Activated T-cell treated with anti-CD3 and anti-CD28 coated beads, Interleukin-2, amount 50 U/mL, for 1 hour (primary cell): ENCODE measurements around the gene VPS8.

ENCODE experiments used
- DNase-seq: peaks from one replicate; pipeline ENCODE4 v3.0.0-alpha.2; 2020

The VPS8 gene, protein sequence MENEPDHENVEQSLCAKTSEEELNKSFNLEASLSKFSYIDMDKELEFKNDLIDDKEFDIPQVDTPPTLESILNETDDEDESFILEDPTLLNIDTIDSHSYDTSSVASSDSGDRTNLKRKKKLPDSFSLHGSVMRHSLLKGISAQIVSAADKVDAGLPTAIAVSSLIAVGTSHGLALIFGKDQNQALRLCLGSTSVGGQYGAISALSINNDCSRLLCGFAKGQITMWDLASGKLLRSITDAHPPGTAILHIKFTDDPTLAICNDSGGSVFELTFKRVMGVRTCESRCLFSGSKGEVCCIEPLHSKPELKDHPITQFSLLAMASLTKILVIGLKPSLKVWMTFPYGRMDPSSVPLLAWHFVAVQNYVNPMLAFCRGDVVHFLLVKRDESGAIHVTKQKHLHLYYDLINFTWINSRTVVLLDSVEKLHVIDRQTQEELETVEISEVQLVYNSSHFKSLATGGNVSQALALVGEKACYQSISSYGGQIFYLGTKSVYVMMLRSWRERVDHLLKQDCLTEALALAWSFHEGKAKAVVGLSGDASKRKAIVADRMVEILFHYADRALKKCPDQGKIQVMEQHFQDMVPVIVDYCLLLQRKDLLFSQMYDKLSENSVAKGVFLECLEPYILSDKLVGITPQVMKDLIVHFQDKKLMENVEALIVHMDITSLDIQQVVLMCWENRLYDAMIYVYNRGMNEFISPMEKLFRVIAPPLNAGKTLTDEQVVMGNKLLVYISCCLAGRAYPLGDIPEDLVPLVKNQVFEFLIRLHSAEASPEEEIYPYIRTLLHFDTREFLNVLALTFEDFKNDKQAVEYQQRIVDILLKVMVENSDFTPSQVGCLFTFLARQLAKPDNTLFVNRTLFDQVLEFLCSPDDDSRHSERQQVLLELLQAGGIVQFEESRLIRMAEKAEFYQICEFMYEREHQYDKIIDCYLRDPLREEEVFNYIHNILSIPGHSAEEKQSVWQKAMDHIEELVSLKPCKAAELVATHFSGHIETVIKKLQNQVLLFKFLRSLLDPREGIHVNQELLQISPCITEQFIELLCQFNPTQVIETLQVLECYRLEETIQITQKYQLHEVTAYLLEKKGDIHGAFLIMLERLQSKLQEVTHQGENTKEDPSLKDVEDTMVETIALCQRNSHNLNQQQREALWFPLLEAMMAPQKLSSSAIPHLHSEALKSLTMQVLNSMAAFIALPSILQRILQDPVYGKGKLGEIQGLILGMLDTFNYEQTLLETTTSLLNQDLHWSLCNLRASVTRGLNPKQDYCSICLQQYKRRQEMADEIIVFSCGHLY (N-terminal part only)

DNA sequence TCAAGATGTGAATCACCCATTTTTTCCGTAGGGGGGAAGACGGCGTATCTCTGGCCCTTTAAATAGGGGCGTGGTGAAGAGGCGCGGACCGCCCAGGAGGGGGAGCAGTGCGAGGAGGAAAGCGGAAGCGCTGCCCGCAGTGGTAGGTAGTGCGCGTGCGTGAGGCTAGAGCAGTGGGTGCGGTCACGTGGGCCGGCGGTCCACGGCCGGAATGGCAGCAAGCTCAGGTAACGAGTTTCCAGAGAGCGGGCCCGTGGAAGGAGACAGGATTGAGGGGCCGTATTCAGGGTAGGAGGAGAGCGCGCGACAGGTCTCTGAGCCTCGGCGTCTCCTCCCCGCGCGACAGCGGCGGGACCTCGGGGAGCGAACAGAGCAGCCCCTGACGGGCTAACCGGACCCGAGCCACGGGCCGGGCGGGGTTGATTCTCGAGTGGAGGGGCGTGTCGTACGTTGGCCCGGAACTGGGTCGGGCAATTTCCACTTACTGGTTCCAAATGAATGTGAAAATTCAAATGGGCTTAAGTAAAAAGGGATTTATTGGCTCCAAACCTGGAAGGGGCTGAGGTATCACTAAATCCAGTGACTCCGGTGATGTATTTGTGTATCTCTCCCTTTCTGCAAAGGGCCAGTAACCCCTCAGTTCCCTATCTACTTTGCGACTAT, at the start of gene VPS8:
Gene VPS8, plus strand, starts transcription at position 168 of the 663 bp plus-strand sequence. CDS start 12,467 bp downstream, outside the sequence.
- DNase-seq: peak; percentile 94

DNA sequence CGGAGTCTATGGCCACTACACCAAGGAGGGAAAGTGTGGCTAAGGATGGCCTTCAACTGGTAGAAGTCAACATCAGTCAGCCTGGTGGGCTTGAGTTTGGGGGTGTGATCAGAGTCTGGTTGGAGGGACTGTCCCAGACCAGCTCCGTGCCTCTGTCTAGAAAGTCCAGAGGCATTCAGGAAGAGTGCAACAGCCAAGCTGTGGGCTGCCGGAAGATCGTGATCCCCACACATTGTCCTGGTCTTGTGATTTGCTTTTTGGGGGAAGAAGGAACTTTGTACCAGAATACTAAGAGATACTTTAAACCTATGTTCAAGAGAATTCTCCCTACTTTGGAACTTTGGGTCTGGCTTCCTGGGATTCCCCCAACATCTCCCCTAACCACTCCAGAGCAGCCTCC, 47.8 kb upstream of the VPS8 start:
- no peak for DNase-seq

DNA sequence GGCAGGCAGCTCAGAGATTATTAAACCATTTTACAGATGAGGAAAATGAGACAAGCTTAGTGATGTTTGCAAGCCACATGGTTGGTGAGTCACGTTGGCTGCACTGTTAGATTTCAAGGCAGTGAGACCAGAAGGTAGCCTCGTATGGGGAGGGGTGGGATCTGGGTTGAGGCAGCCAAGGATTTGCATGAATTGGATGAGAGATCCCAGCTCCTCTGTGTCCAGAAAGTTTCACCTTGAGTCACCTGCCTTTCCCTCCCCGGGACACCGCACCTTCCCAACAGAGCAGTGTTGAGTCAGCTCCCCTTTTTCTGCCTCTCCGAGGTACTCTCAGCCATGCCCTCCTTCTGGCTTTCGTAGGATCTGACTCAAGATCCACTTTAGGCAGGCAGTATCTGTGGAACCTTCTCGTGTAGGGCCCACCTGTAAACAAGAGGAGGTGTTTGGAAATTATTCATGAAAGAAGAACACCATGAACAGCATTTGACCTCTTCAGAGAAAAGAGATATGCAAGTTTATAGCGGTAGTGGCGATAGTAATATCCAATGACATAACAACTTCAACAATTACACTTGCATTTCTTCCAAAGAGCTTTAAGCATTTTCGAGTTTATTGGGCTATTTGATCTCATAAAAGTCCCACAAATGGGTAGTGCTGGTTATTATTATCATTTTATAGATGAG, 46.8 kb upstream of the VPS8 start:
- DNase-seq: no peak

DNA sequence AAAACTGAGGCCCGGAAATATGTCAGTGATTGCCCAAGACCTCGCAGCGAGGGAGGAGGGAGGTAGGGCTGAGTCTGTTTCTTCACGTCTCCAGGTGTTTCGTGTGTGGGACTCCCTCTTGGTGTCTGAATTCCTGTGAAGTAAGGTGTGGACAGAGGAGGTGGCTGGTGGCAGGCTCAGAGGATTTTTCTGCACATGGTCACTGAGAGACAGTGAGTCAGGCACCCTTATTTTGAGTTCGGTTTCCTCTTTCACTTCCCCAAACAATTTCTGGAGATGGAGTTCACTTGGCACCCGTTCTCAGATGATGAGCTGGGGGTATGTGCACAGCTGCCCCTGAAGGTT, 46.3 kb upstream of the VPS8 start:
- no peak for DNase-seq

DNA sequence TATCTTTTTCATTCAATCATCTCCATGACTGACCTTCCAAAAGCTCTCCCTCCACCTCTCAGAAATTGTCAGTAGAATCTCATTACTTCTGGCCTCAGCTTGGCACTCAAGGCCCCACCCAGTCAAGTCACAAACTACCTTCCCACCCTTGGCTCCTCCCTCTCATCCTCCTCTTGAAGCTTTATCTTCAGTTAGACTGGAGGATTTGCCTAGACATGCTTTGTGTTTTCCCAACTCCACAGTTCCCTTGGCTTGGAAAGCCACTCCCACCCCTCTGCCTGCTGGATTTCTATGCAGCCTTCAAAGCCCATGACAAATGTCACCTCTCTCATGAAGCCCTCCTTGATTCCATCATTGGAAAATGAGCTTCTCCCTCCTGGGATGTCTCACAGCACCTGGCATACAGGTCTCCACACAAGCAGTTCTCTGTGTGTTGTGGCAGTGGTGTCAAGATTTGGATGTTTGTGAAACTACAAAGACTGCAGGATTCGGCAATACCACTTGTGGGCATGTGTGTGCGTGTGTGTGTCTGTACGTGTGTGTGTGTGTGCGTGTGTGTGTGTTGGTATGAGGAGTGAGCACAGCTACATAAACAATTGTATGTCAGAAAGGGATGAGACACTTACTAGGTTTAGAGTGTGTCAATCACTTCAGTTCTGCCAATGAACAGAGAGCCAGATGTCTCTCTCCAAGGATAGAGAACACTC, 45.3 kb upstream of the VPS8 start:
- no peak for DNase-seq

DNA sequence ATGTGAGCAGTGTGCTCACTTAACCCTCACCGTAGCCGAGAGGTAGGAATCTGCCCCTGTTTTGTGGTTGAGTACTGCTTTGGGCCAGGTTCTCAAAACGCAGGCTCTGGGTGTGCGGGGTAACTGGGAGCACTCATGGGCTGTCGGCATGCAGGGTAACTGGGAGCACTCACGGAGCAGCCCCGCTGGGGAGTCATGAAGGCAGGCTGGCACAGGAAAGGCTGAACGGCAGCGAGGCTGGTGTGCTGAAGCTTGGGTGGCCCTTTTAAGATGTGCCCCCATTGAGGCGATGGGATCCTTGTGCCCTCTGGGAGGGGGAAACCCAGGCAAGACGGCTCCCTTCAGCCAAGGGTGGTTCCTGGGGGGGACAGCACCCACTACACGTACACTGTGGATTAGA, 44.6 kb upstream of the VPS8 start:
- no peak for DNase-seq

DNA sequence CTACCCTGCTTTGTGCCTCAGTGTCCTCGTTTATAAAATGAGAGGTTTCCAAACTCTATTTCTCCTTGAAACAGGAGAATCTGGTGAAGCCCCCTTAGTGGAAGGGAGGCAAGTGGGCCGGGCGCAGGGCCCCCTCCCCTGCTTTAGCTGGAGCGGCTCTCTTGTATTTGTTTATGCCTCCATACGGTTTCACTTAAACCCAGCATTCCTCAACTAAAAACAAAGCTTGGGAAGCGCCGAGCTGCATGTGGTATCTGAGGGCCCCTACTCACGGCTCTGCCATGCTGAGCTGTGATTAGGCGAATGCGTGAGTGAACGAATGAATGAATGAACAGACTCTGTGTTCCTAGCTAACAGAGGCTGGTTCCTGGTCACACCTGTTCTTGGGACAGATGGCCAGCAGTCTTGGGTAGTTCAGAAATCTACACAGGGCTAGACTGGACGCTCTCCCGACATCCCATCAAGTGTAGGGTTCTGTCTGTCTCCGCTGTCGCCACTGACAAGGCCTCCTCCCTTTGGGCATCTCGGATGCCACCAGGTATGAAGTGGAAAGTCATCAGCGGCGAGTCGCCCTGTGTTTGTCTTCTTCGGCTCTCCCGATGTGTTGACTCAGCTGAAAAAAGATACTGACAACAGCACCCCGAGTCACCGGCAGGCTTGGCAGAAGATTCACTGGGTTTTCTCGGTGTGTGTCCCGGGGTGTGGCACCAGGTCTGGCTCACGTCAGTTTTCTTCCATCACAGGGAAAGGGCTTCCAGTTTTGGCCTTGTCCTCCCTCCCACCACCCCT, 42.4 kb upstream of the VPS8 start:
- DNase-seq: no peak

DNA sequence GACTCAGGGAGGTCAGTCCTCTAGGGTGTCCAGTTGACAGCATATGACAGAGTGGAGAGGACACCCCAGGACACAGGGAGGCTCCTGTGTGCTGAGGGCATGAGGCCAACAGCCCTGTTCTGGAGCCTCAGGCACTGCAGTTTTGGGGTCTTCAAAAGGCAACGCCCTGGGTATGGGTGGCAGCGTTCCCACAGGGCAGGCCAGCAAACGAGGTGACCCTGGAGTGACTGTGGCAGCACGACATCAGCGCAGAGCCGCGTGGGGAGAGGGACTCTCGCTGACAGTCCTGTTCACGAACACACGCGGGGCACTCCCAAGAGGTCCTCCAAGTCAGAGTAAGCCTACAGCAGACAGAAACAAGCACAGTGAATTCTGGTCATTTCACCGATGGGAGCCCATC, 41.4 kb upstream of the VPS8 start:
- no peak for DNase-seq

DNA sequence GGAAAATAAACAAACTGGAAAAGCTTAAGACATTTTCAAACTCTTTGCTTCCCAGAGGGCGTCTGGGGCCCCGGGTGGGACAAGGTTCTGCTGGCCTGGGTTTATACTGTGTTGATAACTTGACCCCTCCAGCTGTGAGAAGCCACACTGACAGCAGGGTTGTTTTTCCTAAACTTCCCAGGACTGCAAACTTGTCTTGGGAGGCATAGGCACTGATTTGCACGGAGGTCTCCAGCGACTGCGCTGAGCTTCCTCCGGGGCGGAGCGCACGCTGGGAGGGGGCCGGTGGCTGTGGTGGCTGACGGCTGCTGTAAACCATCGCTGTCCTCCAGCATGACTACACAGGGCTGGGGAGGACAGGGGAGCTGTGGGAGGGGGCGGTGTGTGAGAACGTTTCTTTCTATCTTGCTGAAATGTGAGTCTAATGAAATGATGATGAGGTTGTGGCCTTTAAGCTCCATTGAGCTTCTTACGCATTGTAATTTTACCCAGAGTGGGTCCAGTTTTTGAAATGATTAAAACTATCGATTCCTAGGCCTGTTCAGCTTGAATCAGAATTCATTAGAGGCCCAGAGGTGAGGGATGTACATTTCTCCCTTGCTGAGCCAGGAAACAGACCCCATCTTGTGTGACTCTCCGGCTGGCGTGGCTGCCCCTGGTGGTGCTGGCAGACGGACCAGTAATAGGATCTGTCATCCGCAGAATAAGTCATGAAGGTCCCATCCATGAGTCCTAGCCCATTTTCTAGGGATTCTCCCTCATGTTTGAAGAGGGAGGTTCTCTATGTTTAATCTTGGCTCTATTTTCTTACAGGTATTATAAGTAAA, 40.5 kb upstream of the VPS8 start:
- DNase-seq: no peak

DNA sequence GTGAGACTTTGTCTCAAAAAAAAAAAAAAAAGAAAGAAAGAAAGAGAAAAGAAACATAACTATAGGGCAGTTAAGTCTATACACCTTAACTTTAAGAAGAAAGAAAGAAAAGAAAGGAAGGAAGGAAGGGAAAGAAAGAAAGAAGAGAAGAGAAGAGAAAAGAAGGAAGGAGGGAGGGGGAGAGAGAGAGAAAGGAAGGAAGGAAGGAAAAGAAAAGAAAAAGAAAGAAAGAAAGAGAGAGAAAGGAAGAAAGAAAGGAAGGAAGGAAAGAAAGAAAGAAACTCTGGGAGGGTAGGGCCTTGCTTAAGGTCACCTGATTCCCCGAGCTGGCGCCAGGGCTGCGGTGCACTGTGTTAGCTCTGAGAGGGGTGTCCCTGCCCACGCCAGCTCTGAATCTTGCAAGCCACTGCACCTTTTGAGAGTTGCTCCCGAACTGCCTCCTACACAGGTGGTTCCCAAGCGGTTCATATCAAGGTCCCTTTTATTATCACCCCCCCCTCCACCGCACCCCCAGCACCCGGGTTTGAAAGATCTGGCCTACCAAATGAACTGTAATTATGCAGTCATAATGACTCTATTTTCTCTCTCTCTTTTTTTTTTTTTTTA, 39.2 kb upstream of the VPS8 start:
- DNase-seq: no peak

DNA sequence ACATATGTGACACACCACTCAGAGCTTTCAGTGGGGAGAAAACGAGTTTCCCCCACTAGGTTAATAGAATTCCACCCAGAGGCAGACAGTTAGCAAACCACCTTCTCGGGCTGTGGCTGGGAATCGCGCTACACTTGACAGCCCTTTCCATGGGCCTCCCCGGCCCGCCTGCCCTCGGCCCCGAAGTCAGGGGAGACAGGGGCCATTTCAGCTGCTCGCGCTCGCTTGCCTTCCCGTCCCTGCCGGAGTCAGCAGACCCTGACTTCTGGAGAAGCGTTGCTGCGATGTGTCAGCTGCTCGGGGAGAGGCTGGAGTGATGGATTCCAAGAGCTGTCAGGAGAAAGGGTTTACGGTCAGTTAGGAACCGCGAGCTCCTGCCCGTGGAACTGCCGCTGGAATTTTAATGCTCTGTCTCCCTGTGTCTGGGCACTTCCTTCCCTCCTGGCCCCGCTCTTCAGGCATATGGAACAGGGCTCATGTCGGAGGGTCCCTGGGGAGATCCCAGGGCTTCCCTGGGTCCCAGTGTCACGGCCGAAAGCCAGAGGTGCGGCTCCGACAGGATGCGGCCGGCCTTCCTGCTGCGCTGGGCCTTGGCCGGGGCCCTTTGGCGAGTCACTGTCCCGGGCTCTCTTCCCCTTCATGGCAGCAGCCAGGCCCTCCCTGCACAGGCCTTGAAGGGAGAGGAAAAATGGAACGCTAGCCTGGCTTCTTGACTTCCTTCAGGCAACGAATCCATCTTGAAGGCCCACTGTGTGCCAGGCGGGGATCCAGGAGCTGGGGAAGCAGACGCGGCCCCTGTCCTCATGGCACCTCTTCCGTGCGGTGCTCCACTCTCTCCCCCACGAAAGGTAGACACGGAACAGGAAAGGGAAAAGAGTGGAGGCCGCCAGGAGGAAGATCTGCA, 38.4 kb upstream of the VPS8 start:
- no peak for DNase-seq

DNA sequence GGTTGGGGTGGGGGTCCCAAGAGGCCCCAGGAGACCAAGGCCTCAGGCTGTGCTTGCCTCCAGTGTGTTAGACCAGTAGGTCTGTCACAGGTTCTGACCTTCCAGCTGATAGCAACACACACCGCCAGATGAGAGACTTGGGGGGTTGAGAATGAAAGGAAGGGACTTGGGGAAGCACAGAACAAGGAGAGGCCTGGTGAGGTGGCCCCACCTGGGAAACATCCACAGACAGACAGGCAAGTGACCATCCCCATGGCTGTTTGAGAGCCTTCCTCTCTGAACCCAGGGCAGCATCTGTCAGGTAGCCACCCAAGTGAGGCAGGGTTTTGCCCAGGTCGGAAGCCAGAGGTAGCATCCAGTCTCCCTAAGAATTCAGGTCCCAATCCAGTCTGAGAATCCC, 35.0 kb upstream of the VPS8 start:
- DNase-seq: no peak

DNA sequence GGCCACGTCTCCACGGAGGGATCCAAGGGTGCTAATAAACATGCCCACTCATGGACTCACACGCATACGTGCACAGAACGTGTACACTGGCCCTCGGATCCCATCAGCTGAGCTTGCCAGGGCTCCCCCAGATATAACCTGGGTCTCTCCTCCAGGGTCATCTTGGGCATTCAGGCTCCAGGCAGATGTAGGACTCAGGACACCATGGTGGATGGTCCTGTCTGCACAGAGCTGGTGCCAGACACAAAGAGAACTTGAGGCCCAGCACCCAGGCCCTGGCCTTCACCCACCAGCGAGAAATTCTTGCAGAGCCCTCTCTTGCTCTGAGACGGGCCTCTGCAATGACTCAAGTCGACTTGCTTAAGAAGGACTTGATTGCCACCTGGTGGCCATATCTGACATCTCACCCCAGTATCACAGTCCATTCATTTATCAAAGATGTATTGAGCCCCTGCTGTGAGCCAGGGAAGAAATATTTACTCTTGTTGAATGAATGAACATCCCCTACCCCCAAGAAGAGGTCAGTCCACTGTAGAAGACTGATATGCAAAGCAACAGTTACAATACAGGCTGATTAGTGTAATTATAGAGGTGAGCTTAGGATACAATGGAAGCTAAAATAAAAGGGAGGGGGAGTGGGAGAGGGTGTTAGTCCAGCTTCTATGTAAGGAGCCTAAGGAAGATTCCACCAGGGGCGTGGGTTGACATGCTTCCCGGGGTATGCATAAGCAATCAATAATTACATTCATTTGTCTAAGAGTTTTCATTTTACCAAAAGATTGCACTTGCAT, 34.2 kb upstream of the VPS8 start:
- DNase-seq: peak; percentile 72

DNA sequence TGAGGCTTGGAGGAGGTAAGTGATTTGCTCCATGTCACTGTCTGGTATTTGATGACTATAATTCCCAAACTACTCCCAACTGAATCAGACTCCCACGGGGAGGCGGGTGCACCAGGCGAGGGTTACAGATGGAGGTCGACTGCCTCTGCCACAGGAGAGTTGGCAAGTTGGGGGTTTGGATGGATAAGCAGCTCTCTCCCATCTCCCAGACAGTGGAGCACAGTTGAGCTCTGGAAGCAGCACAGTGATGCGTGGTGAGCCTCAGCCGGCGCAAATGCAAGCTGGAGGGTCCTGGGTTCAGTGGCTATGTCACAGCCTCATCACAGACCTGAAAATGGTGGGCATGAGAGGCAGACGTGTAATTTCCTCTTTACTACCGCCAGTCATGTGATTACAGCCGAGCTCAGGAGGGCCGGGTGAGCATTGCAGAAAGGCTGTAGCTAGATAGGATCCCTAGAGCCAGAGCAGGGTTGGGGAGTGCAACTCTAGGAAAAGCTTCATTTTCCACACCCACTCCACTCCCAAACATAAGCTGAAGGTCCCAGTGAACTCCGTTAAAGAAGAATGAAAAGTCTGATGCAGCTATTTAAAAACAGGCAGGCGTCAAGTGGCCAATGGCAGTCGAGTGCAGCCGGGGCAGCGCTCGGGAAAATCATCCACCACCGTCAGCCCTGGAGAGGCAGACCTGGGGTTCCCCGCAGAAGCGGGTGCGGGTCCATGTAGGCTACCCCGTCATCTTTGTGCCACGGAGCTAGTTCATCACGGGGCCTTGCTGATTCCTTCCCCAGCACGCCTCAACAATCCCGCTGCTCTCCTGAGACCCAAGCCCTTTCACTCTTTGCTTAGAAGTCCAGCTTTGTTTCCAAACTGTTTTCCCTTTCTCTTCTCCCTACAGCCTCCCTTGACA, 33.3 kb upstream of the VPS8 start:
- no peak for DNase-seq

DNA sequence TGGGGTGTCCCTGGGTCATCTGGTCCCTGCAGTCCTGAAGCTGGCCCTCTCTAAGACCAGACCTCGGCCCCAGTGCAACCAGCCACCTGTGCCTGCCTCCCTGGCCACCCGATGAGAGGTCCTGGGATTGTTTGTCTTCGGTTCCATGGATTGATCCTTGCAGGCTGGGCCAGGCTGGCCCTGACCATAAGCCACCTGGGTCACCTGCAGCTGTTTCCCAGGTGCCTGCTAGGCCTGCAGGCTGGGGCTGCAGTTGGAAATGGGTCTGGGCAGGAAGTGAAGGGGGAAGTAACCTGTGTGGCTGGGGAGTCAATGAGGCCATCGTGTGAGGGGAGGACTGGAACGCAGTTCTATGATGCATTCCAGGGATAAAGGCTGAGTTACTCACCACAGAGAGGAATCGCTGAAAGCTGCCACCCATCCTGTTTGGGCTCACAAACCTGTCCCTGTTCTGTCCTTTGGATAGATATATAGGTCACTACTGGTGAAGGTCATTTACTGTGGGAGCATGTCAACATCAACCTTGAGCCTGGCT, 30.9 kb upstream of the VPS8 start:
- no peak for DNase-seq

DNA sequence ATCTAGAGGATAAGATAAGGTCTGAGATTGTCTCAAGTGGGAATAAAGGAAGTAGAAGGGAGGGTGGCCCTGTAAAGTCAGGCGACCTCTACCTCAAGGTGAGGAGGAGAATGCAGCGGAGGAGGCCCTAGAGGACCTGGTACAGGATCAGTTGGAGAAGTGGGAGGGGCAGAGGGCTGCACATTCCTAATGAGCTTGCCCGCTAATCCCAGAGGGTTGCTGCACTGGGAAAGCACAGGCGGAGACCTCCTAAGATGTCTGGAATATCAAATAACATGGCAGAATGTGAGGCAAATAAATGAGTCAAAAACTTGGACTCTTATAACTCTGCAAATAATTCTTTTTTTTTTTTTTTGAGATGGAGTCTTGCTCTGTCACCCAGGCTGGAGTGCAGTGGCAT, 30.2 kb upstream of the VPS8 start:
- DNase-seq: no peak
